ENCODE data around the gene FAAP20.

- TF ChIP-seq POLR2AphosphoS2 (conservative IDR thresholded peaks at IDR 0.05; ENCODE audit: low read length): no peak
- TF ChIP-seq CTCF (IDR thresholded peaks at IDR 0.05): no peak
- no peak for TF ChIP-seq CHD4 (IDR thresholded peaks at IDR 0.05; ENCODE audit: borderline replicate concordance)
- no peak for TF ChIP-seq RAD21 (conservative IDR thresholded peaks at IDR 0.05 in 1 of 2, IDR thresholded peaks at IDR 0.05 in 1 of 2)
- TF ChIP-seq HDAC2 (IDR thresholded peaks at IDR 0.05): no peak
- no peak for TF ChIP-seq EP300 (IDR thresholded peaks at IDR 0.05)
- TF ChIP-seq REST (IDR thresholded peaks at IDR 0.05): no peak
- no peak for TF ChIP-seq CHD2 (IDR thresholded peaks at IDR 0.05; ENCODE audit: low read length, partially characterized antibody)
- no peak for TF ChIP-seq CBX2 (IDR thresholded peaks at IDR 0.05; ENCODE audit: borderline replicate concordance, low read depth)
Observed at GRCh38 chr1:2178875-2179274, 15.7 kb downstream of the FAAP20 start.
